Left ventricle myocardium inferior (tissue), 1 donor: ENCODE data around the gene PRDX6. TPM values are rescaled to one million over a fixed set of nuclear protein-coding genes. Genes with fewer than 3 reads are reported as not detected.
"Not testable (repeated sequence)": the region's sequence is repeated elsewhere in the genome, so short reads cannot be mapped to it uniquely, and the experiment has no call there.

Experiments used
- DNase-seq: peaks from one replicate; pipeline ENCODE4 v3.0.0-alpha.2; 2020
- H3K27ac ChIP-seq: fragments of 200-600 bp; replicated peaks from 2 replicates; pipeline ENCODE4 v1.8.0; 2021
- H3K27me3 ChIP-seq: fragments of 200-600 bp; 2 replicates; pipeline ENCODE4 v1.8.0; 2021; ENCODE audit warnings: low read depth
- H3K36me3 ChIP-seq: fragments of 200-600 bp; 2 replicates; pipeline ENCODE4 v1.8.0; 2021
- H3K4me1 ChIP-seq: fragments of 200-600 bp; 2 replicates; pipeline ENCODE4 v1.8.0; 2021
- H3K4me3 ChIP-seq: fragments of 200-600 bp; 2 replicates; pipeline ENCODE4 v1.8.0; 2021; ENCODE audit warnings: mild to moderate bottlenecking, moderate library complexity
- H3K9me3 ChIP-seq: fragments of 200-600 bp; replicated peaks from 2 replicates; pipeline ENCODE4 v1.8.0; 2021
- CTCF ChIP-seq: fragments of 200-600 bp; IDR thresholded peaks from 2 replicates; pipeline ENCODE4 v1.8.0; 2021; ENCODE audit warnings: antibody characterized with exemption, mild to moderate bottlenecking, borderline replicate concordance
- intact Hi-C: fragments of 100-400 bp; cut with micrococcal nuclease; formaldehyde crosslinking; loops from one replicate; pipeline ENCODE4 v1.11.0; 2022
- total RNA-seq: library from RNA; stranded (reverse); fragmentation: NEBNext Ultra II Directional; extraction: Animal tissue kit (Norgen Biotek cat#: 25700); gene quantifications from one replicate; pipeline ENCODE4 v1.2.1, GENCODE V29; 2021
- donor health status: DM: no; HTN: yes; CAD: no; lungs with severe emphysema.

PRDX6 gene
- total RNA-seq, 1 donor from 2014 or later, result 363 TPM

DNA sequence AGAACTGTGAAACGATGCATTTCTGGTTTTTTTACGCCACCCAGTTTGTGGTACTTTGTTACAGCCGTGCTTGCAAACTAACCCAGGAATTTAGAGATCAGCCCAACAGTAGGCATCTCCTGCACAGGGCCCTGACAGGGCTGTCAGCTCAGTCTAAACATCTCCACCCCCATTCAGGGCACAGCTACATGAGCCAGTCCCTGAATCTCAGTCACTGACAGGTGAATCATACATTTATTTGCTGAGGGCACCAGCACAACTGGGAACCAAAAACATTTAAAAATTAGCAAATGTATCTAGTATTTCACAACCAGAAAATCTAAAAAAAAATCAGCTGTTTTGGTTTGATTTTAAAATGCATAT lies 30.7 kb downstream of the PRDX6 start:
- no peak overlapping the region for H3K4me3 ChIP-seq
- intact Hi-C loops, result no loop called here
- DNase-seq, result no peak

DNA sequence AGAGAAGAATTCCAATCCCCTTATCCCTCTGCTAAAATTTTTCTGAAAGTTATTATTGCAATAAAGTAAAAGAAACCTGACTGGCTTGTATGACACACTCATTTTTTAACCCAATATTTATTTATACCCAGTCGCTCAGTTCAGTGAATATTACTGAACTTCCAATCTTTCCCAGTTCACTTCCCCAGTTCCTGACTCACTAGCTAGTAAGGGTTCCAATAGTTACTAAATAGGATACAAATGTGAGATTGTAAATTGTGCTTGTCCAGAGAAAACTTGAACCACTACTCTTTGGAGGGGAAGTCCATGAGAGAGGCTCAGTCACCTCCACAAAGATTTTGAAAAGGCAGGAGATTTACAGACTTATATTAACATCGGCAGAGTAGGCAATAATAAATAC lies 31.4 kb downstream of the PRDX6 start:
- Histone ChIP-seq H3K36me3 (no peaks in the 10 kb centered on the region), H3K27ac (no peak overlapping the region), H3K9me3 (peaks cover 4% of the 10 kb centered on the region), H3K4me1 (no peaks in the 10 kb centered on the region), H3K27me3 (no peaks in the 10 kb centered on the region), H3K4me3 (no peak overlapping the region)
- no peak for TF ChIP-seq CTCF
- intact Hi-C loops, result no loop called here
- no peak for DNase-seq

More for the DNA sequence above, 30.7 kb downstream of the PRDX6 start:
- H3K9me3 ChIP-seq, result no peaks in the 10 kb centered on the region
- no peak overlapping the region for H3K27ac ChIP-seq
- H3K27me3 ChIP-seq, result no peaks in the 10 kb centered on the region
- no peaks in the 10 kb centered on the region for H3K36me3 ChIP-seq
- no peak for TF ChIP-seq CTCF
- no peaks in the 10 kb centered on the region for H3K4me1 ChIP-seq

DNA sequence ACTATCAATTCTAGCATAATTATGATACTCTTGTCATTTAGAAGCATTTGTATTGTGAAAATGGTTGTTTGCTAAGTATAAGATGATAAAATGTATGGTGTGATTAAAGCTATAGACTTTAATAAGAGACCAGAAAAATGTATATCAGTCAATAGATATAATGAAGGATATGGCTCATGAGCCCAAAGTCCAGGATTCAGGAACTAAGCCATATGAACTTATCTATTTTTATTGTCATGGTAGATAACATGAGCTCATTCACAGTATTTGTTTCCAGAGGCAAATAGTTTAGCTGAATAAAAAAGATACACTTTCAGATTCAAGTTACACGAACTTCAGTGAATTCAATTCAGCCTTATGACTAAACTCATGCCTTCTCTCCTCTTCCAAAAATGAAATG lies 32.7 kb downstream of the PRDX6 start:
- H3K4me3 ChIP-seq, result no peak overlapping the region
- DNase-seq, result no peak
- TF ChIP-seq CTCF, result no peak
- no peak overlapping the region for H3K27ac ChIP-seq
- no peaks in the 10 kb centered on the region for H3K4me1 ChIP-seq
- intact Hi-C loops, result no loop called here
- H3K9me3 ChIP-seq, result peaks cover 14% of the 10 kb centered on the region
- no peaks in the 10 kb centered on the region for H3K36me3 ChIP-seq
- no peaks in the 10 kb centered on the region for H3K27me3 ChIP-seq

DNA sequence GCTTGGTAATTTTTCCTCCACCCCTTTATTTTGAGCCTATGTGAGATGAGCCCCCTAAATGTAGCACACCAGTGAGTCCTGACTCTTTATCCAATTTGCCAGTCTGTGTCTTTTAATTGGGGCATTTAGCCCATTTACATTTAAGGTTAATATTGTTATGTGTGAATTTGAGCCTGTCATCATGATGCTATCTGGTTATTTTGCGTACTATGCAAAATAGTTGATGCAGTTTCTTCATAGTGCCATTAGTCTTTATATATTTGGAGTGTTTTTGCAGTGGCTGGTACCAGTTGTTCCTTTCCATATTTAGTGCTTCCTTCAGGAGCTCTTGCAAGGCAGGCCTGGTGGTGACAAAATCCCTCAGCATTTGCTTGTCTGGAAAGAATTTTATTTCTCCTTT lies 37.4 kb downstream of the PRDX6 start:
- H3K9me3 ChIP-seq, result peaks cover 14% of the 10 kb centered on the region
- intact Hi-C loops, H3K4me3 ChIP-seq: not testable (repeated sequence)

GRCh38 chr1:173520799-173521198 lies 43.7 kb downstream of the PRDX6 start:
- no peaks in the 10 kb centered on the region for H3K4me1 ChIP-seq
- no peaks in the 10 kb centered on the region for H3K36me3 ChIP-seq
- no peaks in the 10 kb centered on the region for H3K9me3 ChIP-seq
- no peak for DNase-seq
- no peak for TF ChIP-seq CTCF
- intact Hi-C loops, result no loop called here
- no peaks in the 10 kb centered on the region for H3K27me3 ChIP-seq
- no peak overlapping the region for H3K27ac ChIP-seq
- no peak overlapping the region for H3K4me3 ChIP-seq

More for the DNA sequence above, 37.4 kb downstream of the PRDX6 start:
- not testable (repeated sequence) for H3K27ac ChIP-seq, DNase-seq, H3K36me3 ChIP-seq, H3K27me3 ChIP-seq, H3K4me1 ChIP-seq

- intact Hi-C loops, result no loop called here
- Histone ChIP-seq H3K9me3 (no peaks in the 10 kb centered on the region), H3K27me3 (no peaks in the 10 kb centered on the region), H3K4me1 (peaks cover 10% of the 10 kb centered on the region), H3K36me3 (no peaks in the 10 kb centered on the region), H3K4me3 (no peak overlapping the region), H3K27ac (no peak overlapping the region)
- TF ChIP-seq CTCF, result no peak
- DNase-seq, result no peak
These were observed 46.2 kb downstream of the PRDX6 start for GRCh38 chr1:173523329-173523728.
